A673 (cell line): ENCODE data around the gene CAPN10. TPM values are rescaled to one million over a fixed set of nuclear protein-coding genes. Genes with fewer than 3 reads are reported as not detected.
"Not testable (repeated sequence)": the region's sequence is repeated elsewhere in the genome, so short reads cannot be mapped to it uniquely, and the experiment has no call there.

ENCODE experiments used
- Bru-seq: library from RNA; stranded (reverse); fragments of 400-500 nt; gene quantifications from one replicate; lab custom pipeline; 2021; lab: Mats Ljungman, UMichigan
- BruChase-seq, 2 experiments: library from RNA; stranded (reverse); fragments of 400-500 nt; gene quantifications; one replicate each; lab custom pipeline; 2021; lab: Mats Ljungman, UMichigan
- BruUV-seq: library from RNA; stranded (reverse); fragments of 400-500 nt; replicated peaks from 2 replicates; lab custom pipeline; 2021; lab: Mats Ljungman, UMichigan
- CTCF ChIA-PET: fragments of 300-600 bp; sonication (Branson Sonifier 250); formaldehyde crosslinking; loops from one replicate; lab custom pipeline; 2022; ENCODE audit warnings: antibody characterized with exemption; lab: Charles Lee
- POLR2A ChIA-PET: fragments of 300-600 bp; sonication (Branson Sonifier 250); formaldehyde crosslinking; loops from one replicate; lab custom pipeline; 2022; ENCODE audit warnings: antibody characterized with exemption; ENCODE audit not compliant: low non-redundant PET; lab: Charles Lee
- DNase-seq: peaks from one replicate; pipeline ENCODE4 v3.0.0-alpha.2; 2015; ENCODE audit warnings: low spot score
- H3K27ac ChIP-seq: fragments of 200-600 bp; sonication (generic); 2 replicates; pipeline ENCODE4 v1.5.1; 2016; ENCODE audit warnings: mixed run types, low read depth, mild to moderate bottlenecking, mixed read lengths, antibody characterized with exemption, low read length; ENCODE audit not compliant: poor library complexity, severe bottlenecking
- H3K27me3 ChIP-seq: fragments of 200-600 bp; sonication (generic); replicated peaks from 2 replicates; pipeline ENCODE4 v1.6.1; 2017; ENCODE audit warnings: mixed run types, low read depth, mild to moderate bottlenecking, mixed read lengths, antibody characterized with exemption, low read length; ENCODE audit not compliant: insufficient read depth, poor library complexity
- H3K36me3 ChIP-seq: fragments of 200-600 bp; sonication (generic); 2 replicates; pipeline ENCODE4 v1.6.1; 2016; ENCODE audit warnings: mixed run types, mild to moderate bottlenecking, mixed read lengths, antibody characterized with exemption, low read length; ENCODE audit not compliant: insufficient read depth, poor library complexity, severe bottlenecking
- H3K4me1 ChIP-seq: fragments of 200-600 bp; sonication (generic); 2 replicates; pipeline ENCODE4 v1.6.1; 2017; ENCODE audit warnings: mixed run types, mild to moderate bottlenecking, mixed read lengths, antibody characterized with exemption, low read length; ENCODE audit not compliant: insufficient read depth, poor library complexity, severe bottlenecking
- H3K4me3 ChIP-seq: fragments of 200-600 bp; sonication (generic); 2 replicates; pipeline ENCODE4 v1.5.1; 2016; ENCODE audit warnings: low read depth, mixed run types, mild to moderate bottlenecking, mixed read lengths, low read length; ENCODE audit not compliant: poor library complexity, severe bottlenecking
- H3K9me3 ChIP-seq: fragments of 200-600 bp; sonication (generic); 2 replicates; pipeline ENCODE4 v1.6.1; 2016; ENCODE audit warnings: mixed run types, low read depth, mild to moderate bottlenecking, mixed read lengths, antibody characterized with exemption, low read length; ENCODE audit not compliant: poor library complexity, severe bottlenecking
- CTCF ChIP-seq: fragments of 300-800, 200-600 bp; sonication (generic); conservative IDR thresholded peaks from 2 replicates; pipeline ENCODE4 v1.5.1; 2017; ENCODE audit warnings: low read depth, mild to moderate bottlenecking, antibody characterized with exemption, low read length, moderate library complexity, mixed read lengths
- EZH2 ChIP-seq: fragments of 200-600 bp; sonication (generic); IDR thresholded peaks from 2 replicates; pipeline ENCODE4 v1.6.1; 2017; ENCODE audit warnings: borderline replicate concordance, low read depth, mild to moderate bottlenecking, mixed read lengths, antibody characterized with exemption, low read length; ENCODE audit not compliant: poor library complexity, severe bottlenecking
- intact Hi-C: fragments of 100-400 bp; cut with micrococcal nuclease; formaldehyde crosslinking; loops from one replicate; pipeline ENCODE4 v1.10.0; 2022; ENCODE audit not compliant: unreplicated experiment
- long read RNA-seq: library from polyadenylated mRNA; stranded (forward); transcript quantifications from one replicate; pipeline ENCODE4 v2.0.0, GENCODE V29; 2022
- total RNA-seq: library from RNA; stranded (reverse); gene quantifications from 2 replicates; pipeline ENCODE4 v1.2.3, GENCODE V29; 2021

CAPN10 gene
- total RNA-seq (43.4 and 43.5 TPM in 2 replicates), Bru-seq, nascent RNA (percentile 52 among the genes with signal in this experiment), BruChase-seq, experiment 1, labeled RNA remaining after a 2-hour chase (percentile 64 among the genes with signal in this experiment), BruChase-seq, experiment 2, labeled RNA remaining after a 6-hour chase (percentile 68 among the genes with signal in this experiment)
- long read RNA-seq, transcript CAPN10-207 (12 exons, 2,644 nt): major isoform, 28 of 55 reads
- long read RNA-seq, partial matches to known transcripts: 10 of 55 reads
- long read RNA-seq, other reads (novel, unspliced or antisense): 10 of 55 reads

- Histone ChIP-seq H3K9me3 (no peaks in the 10 kb centered on the region), H3K27me3 (no peaks in the 10 kb centered on the region), H3K27ac (peak within 1 kb of the TSS; percentile 97), H3K4me1 (peaks cover 29% of the 10 kb centered on the region), H3K36me3 (peaks cover 8% of the 10 kb centered on the region), H3K4me3 (peak within 1 kb of the TSS; percentile 96)
- intact Hi-C loops: loop anchor here (1.0 kb wide), 1 partner anchor 20 kb away; no protein-coding TSS in a partner anchor
- ChIA-PET CTCF (interaction anchor here (2.8 kb wide), 1 partner anchor 20 kb away, joined by 14 read pairs; no protein-coding TSS in a partner anchor), POLR2A (interaction anchor here (0.5 to 0.7 kb wide), 2 partner anchors 23 to 863 kb away, joined by 4 to 5 read pairs; no protein-coding TSS in a partner anchor)
- peak; percentile 98 for DNase-seq
- TF ChIP-seq EZH2: no peak
- TF ChIP-seq CTCF: no peak
- BruUV-seq: no TSS peak
Observed at GRCh38 chr2:240586198-240586918, at the start of gene CAPN10. CAPN10 (plus strand) TSS chr2:240586734; CDS start chr2:240586912, 178 bp downstream.

GRCh38 chr2:240538031-240538780 is 48.3 kb upstream of the CAPN10 start:
- no peaks in the 10 kb centered on the region for H3K9me3 ChIP-seq
- H3K4me1 ChIP-seq: no peaks in the 10 kb centered on the region
- TF ChIP-seq CTCF: no peak
- no peak for TF ChIP-seq EZH2
- H3K36me3 ChIP-seq: no peaks in the 10 kb centered on the region
- ChIA-PET CTCF (no interaction called here), POLR2A (no interaction called here)
- BruUV-seq: no TSS peak
- H3K4me3 ChIP-seq: no peak overlapping the region
- intact Hi-C loops: no loop called here
- H3K27me3 ChIP-seq: no peaks in the 10 kb centered on the region
- no peak for DNase-seq
- H3K27ac ChIP-seq: no peak overlapping the region

- H3K9me3 ChIP-seq, BruUV-seq, POLR2A ChIA-PET, DNase-seq, H3K36me3 ChIP-seq, H3K27me3 ChIP-seq, H3K4me1 ChIP-seq, intact Hi-C loops, CTCF ChIA-PET, H3K27ac ChIP-seq, H3K4me3 ChIP-seq: not testable (repeated sequence)
Observed at GRCh38 chr2:240539101-240539500, 47.4 kb upstream of the CAPN10 start.
